K562 (cell line): ENCODE measurements around the gene SULT1B1. TPM values are rescaled to one million over a fixed set of nuclear protein-coding genes. Genes with fewer than 3 reads are reported as not detected.

Experiments
- ATAC-seq: fragments of 200-7000 bp; cut with Tn5 transposase; 3 replicates; pipeline ENCODE4 v1.9.1; 2020; ENCODE audit warnings: moderate library complexity
- BruUV-seq: library from RNA; stranded (reverse); fragments of 400-500 nt; replicated peaks from 2 replicates; lab custom pipeline; 2021; lab: Mats Ljungman, UMichigan
- CTCF ChIA-PET: fragments of 300-600 bp; formaldehyde crosslinking; extraction: SDS; loops from one replicate; lab custom pipeline; 2021; ENCODE audit warnings: low intra/inter-chr PET ratio; lab: Yijun Ruan, JAX
- POLR2A ChIA-PET: fragments of 300-600, 350-650 bp; sonication (Branson Sonifier 250); formaldehyde crosslinking; extraction: SDS; loops from one replicate; lab custom pipeline; 2021; ENCODE audit warnings: antibody characterized with exemption, inconsistent platforms; lab: Yijun Ruan, JAX
- DNase-seq, 4 experiments: peaks; one replicate each; pipeline versions ENCODE4 v3.0.0 to v3.0.0-alpha.2; 2011 to 2018; ENCODE audit warnings: low spot score in 3 of 4, mixed read lengths in 3 of 4; ENCODE audit errors: extremely low read depth in 1 of 4
- FAIRE-seq: peaks from 2 replicates; lab custom pipeline; 2011; peaks lifted over from hg19 to GRCh38; lab: Jason Lieb, UNC
- H2AFZ ChIP-seq: 2 replicates; pipeline ENCODE4 v1.6.0; 2011; ENCODE audit warnings: low read depth, low read length, control low read depth, inconsistent platforms
- H3K27ac ChIP-seq: fragments of 200-600 bp; 3 replicates; pipeline ENCODE4 v1.8.0; 2011; ENCODE audit warnings: low read depth, mild to moderate bottlenecking, control low read depth, inconsistent platforms, low read length, moderate library complexity, mixed read lengths; ENCODE audit errors: extremely low read depth
- H3K27me3 ChIP-seq, 2 experiments: fragments of 300-600 bp in 1 of 2; 2 replicates in 1 of 2; 3 replicates in 1 of 2; pipeline versions ENCODE4 v1.6.0 to v1.8.0; 2011; ENCODE audit warnings: inconsistent platforms in 2 of 2, low read length in 2 of 2, mild to moderate bottlenecking in 1 of 2, mixed read lengths in 1 of 2, moderate library complexity in 1 of 2; ENCODE audit not compliant: control insufficient read depth in 2 of 2, insufficient read depth in 2 of 2
- H3K36me3 ChIP-seq: fragments of 300-600 bp; 3 replicates; pipeline ENCODE4 v1.8.0; 2011; ENCODE audit warnings: mild to moderate bottlenecking, low read length, inconsistent platforms; ENCODE audit not compliant: control insufficient read depth, insufficient read depth
- H3K4me1 ChIP-seq, 2 experiments: fragments of 200-600 bp in 1 of 2; replicated peaks in 1 of 2; 2 replicates in 1 of 2; 3 replicates in 1 of 2; pipeline versions ENCODE4 v1.5.1 to v1.8.0; 2011; ENCODE audit warnings: inconsistent platforms in 2 of 2, low read length in 2 of 2, mild to moderate bottlenecking in 1 of 2, mixed read lengths in 1 of 2, moderate library complexity in 1 of 2; ENCODE audit not compliant: control insufficient read depth in 2 of 2, insufficient read depth in 2 of 2
- H3K4me2 ChIP-seq: 2 replicates; pipeline ENCODE4 v1.6.1; 2011; ENCODE audit warnings: low read length, control low read depth, inconsistent platforms, mixed read lengths; ENCODE audit not compliant: insufficient read depth
- H3K4me3 ChIP-seq: fragments of 200-600 bp; sonication (generic), shearing (Covaris generic); 2 replicates; pipeline ENCODE4 v1.5.1; 2016; ENCODE audit warnings: control low read depth, inconsistent platforms
- H3K79me2 ChIP-seq: fragments of 200-600 bp; 3 replicates; pipeline ENCODE4 v1.8.0; 2011; ENCODE audit warnings: low read length, inconsistent platforms; ENCODE audit not compliant: control insufficient read depth, insufficient read depth
- H3K9ac ChIP-seq, 2 experiments: 2 replicates each; pipeline versions ENCODE4 v1.6.0 to v1.6.1; 2011; ENCODE audit warnings: low read depth in 2 of 2, low read length in 2 of 2, control low read depth in 1 of 2, inconsistent platforms in 1 of 2, mild to moderate bottlenecking in 1 of 2, mixed read lengths in 1 of 2; ENCODE audit not compliant: insufficient read depth in 1 of 2
- H3K9me1 ChIP-seq: one replicate; pipeline ENCODE4 v1.6.0; 2011; ENCODE audit warnings: inconsistent platforms, mild to moderate bottlenecking, low read length, moderate library complexity; ENCODE audit not compliant: control insufficient read depth, insufficient read depth
- H3K9me3 ChIP-seq: replicated peaks from 2 replicates; pipeline ENCODE4 v1.5.1; 2011; ENCODE audit warnings: low read depth, low read length, inconsistent platforms; ENCODE audit not compliant: control insufficient read depth, insufficient read depth
- H4K20me1 ChIP-seq: replicated peaks from 2 replicates; pipeline ENCODE4 v1.6.1; 2011; ENCODE audit warnings: low read length, inconsistent platforms, mixed read lengths; ENCODE audit not compliant: control insufficient read depth, insufficient read depth
- CBFB ChIP-seq: sonication (generic); formaldehyde crosslinking; IDR thresholded peaks from 2 replicates; pipeline ENCODE4 v1.4.0; 2020; ENCODE audit warnings: mild to moderate bottlenecking, missing genetic modification reagents
- CXXC5 ChIP-seq: fragments of 250-450 bp; sonication (Bioruptor Pico); IDR thresholded peaks from 2 replicates; pipeline ENCODE4 v1.8.0; 2022; ENCODE audit warnings: inconsistent platforms, mild to moderate bottlenecking, moderate library complexity
- FOXP1 ChIP-seq: sonication (generic); formaldehyde crosslinking; IDR thresholded peaks from 2 replicates; pipeline ENCODE4 v1.8.0; 2022; ENCODE audit warnings: mild to moderate bottlenecking, missing genetic modification reagents
- GTF2A2 ChIP-seq: IDR thresholded peaks from 2 replicates; pipeline ENCODE4 v1.6.1; 2016; ENCODE audit warnings: mild to moderate bottlenecking, missing genetic modification characterization, missing compliant biosample characterization
- HLTF ChIP-seq: fragments of 450-650 bp; IDR thresholded peaks from 2 replicates; pipeline ENCODE4 v1.6.1; 2016
- MYNN ChIP-seq, 2 experiments: sonication (generic); formaldehyde crosslinking in 1 of 2; IDR thresholded peaks; 2 replicates each; pipeline versions ENCODE4 v1.5.0 to v1.6.1; 2016 to 2020; ENCODE audit warnings: antibody characterized with exemption in 1 of 2, missing genetic modification reagents in 1 of 2
- RBM14 ChIP-seq: fragments of 200-400 bp; formaldehyde crosslinking; IDR thresholded peaks from 2 replicates; pipeline ENCODE4 v1.6.1; 2018; ENCODE audit warnings: low read depth, mild to moderate bottlenecking, low read length, moderate library complexity, borderline replicate concordance; ENCODE audit not compliant: insufficient read depth
- ZNF586 ChIP-seq: fragments of 450-650 bp; formaldehyde crosslinking; conservative IDR thresholded peaks from 2 replicates; pipeline ENCODE4 v1.4.0; 2020; ENCODE audit warnings: mild to moderate bottlenecking, moderate library complexity
- WGBS: fragments of 100-300 bp; shearing (Covaris generic); methylation state at CpG from one replicate; pipeline ENCODE4 v1.1.6; 2016; ENCODE audit warnings: low coverage, mixed read lengths; ENCODE audit not compliant: insufficient coverage; ENCODE audit errors: missing lambda C conversion rate; 5-methylcytosine and 5-hydroxymethylcytosine counted together
- in situ Hi-C: fragments of 300-500 bp; cut with MboI; formaldehyde crosslinking; loops from 4 replicates; pipeline ENCODE4 v1.15.0; 2018; ENCODE audit warnings: inconsistent platforms, mixed read lengths
- intact Hi-C: fragments of 100-400 bp; cut with micrococcal nuclease; formaldehyde crosslinking; loops from 2 replicates; pipeline ENCODE4 v1.14.2; 2022
- polyA plus RNA-seq, 8 experiments: library from polyadenylated mRNA; depleted of rRNA in 4 of 8; stranded (reverse) in 5 of 8; unstranded in 3 of 8; fragments of >200 nt; fragmentation: Nextera tagmentation in 2 of 8; fragmentation: Illumina TruSeq in 1 of 8; extraction: Ambion mirVana in 2 of 8; extraction: Trizol in 1 of 8; gene quantifications; 2 replicates each; pipeline versions ENCODE4 v1.2.1 to v1.2.3, GENCODE V29; 2011 to 2014; ENCODE audit warnings: inconsistent platforms in 1 of 8, missing spikeins in 1 of 8
- total RNA-seq, 7 experiments: library from RNA; depleted of rRNA in 6 of 7; stranded (reverse); fragments of >200 nt in 6 of 7; fragmentation: Illumina TruSeq in 2 of 7; extraction: Trizol in 2 of 7; gene quantifications; 2 replicates each; pipeline versions ENCODE4 v1.2.1 to v1.2.3, GENCODE V29; 2011 to 2021; ENCODE audit warnings: low replicate concordance in 1 of 7

SULT1B1 gene
- total and polyA plus RNA-seq, 9 of the 15 experiments (the other 6 are each of a cell fraction or from before 2014, with no cell fraction given), result under 0.01 TPM; not detected in 8

GRCh38 chr4:69786547-69786946 is 26.1 kb upstream of the SULT1B1 start:
- intact Hi-C loops, result no loop called here
- WGBS, result 0% methylated on average over 1 of the region's 1 CpG
- H3K9me1 ChIP-seq, result no peaks in the 10 kb centered on the region
- no peak for ATAC-seq
- no peak overlapping the region for H2AFZ ChIP-seq
- H3K79me2 ChIP-seq, result no peaks in the 10 kb centered on the region
- H3K4me3 ChIP-seq, result no peak overlapping the region
- no peaks in the 10 kb centered on the region for H4K20me1 ChIP-seq
- H3K27ac ChIP-seq, result no peak overlapping the region
- H3K4me1 ChIP-seq, result no peaks in the 10 kb centered on the region
- no peak overlapping the region for H3K9ac ChIP-seq
- H3K36me3 ChIP-seq, result no peaks in the 10 kb centered on the region
- no peak for FAIRE-seq
- no peak overlapping the region for H3K4me2 ChIP-seq
- TF ChIP-seq CBFB (CRISPR knock-in tag) (no peak), RBM14 (no peak), FOXP1 (CRISPR knock-in tag) (no peak), HLTF (no peak), CXXC5 (CRISPR knock-in tag) (no peak), GTF2A2 (tag) (no peak), MYNN (IDR thresholded peaks at IDR 0.05) (no peak), MYNN (CRISPR knock-in tag; IDR thresholded peaks at IDR 0.05) (no peak), ZNF586 (CRISPR knock-in tag) (no peak)
- no peaks in the 10 kb centered on the region for H3K27me3 ChIP-seq
- ChIA-PET CTCF (no interaction called here), POLR2A (no interaction called here)
- no peaks in the 10 kb centered on the region for H3K9me3 ChIP-seq
- in situ Hi-C loops, result no loop called here
- no TSS peak for BruUV-seq
- DNase-seq, result no peak
